A673 (cell line): ENCODE results near the gene PLET1. TPM values are rescaled to one million over a fixed set of nuclear protein-coding genes. Genes with fewer than 3 reads are reported as not detected.

ENCODE experiments used
- BruUV-seq: library from RNA; stranded (reverse); fragments of 400-500 nt; replicated peaks from 2 replicates; lab custom pipeline; 2021; lab: Mats Ljungman, UMichigan
- CTCF ChIA-PET: fragments of 300-600 bp; sonication (Branson Sonifier 250); formaldehyde crosslinking; loops from one replicate; lab custom pipeline; 2022; ENCODE audit warnings: antibody characterized with exemption; lab: Charles Lee
- POLR2A ChIA-PET: fragments of 300-600 bp; sonication (Branson Sonifier 250); formaldehyde crosslinking; loops from one replicate; lab custom pipeline; 2022; ENCODE audit warnings: antibody characterized with exemption; ENCODE audit not compliant: low non-redundant PET; lab: Charles Lee
- DNase-seq: peaks from one replicate; pipeline ENCODE4 v3.0.0-alpha.2; 2015; ENCODE audit warnings: low spot score
- H3K27ac ChIP-seq: fragments of 200-600 bp; sonication (generic); 2 replicates; pipeline ENCODE4 v1.5.1; 2016; ENCODE audit warnings: mixed run types, low read depth, mild to moderate bottlenecking, mixed read lengths, antibody characterized with exemption, low read length; ENCODE audit not compliant: poor library complexity, severe bottlenecking
- H3K27me3 ChIP-seq: fragments of 200-600 bp; sonication (generic); replicated peaks from 2 replicates; pipeline ENCODE4 v1.6.1; 2017; ENCODE audit warnings: mixed run types, low read depth, mild to moderate bottlenecking, mixed read lengths, antibody characterized with exemption, low read length; ENCODE audit not compliant: insufficient read depth, poor library complexity
- H3K36me3 ChIP-seq: fragments of 200-600 bp; sonication (generic); 2 replicates; pipeline ENCODE4 v1.6.1; 2016; ENCODE audit warnings: mixed run types, mild to moderate bottlenecking, mixed read lengths, antibody characterized with exemption, low read length; ENCODE audit not compliant: insufficient read depth, poor library complexity, severe bottlenecking
- H3K4me1 ChIP-seq: fragments of 200-600 bp; sonication (generic); 2 replicates; pipeline ENCODE4 v1.6.1; 2017; ENCODE audit warnings: mixed run types, mild to moderate bottlenecking, mixed read lengths, antibody characterized with exemption, low read length; ENCODE audit not compliant: insufficient read depth, poor library complexity, severe bottlenecking
- H3K4me3 ChIP-seq: fragments of 200-600 bp; sonication (generic); 2 replicates; pipeline ENCODE4 v1.5.1; 2016; ENCODE audit warnings: low read depth, mixed run types, mild to moderate bottlenecking, mixed read lengths, low read length; ENCODE audit not compliant: poor library complexity, severe bottlenecking
- H3K9me3 ChIP-seq: fragments of 200-600 bp; sonication (generic); 2 replicates; pipeline ENCODE4 v1.6.1; 2016; ENCODE audit warnings: mixed run types, low read depth, mild to moderate bottlenecking, mixed read lengths, antibody characterized with exemption, low read length; ENCODE audit not compliant: poor library complexity, severe bottlenecking
- CTCF ChIP-seq: fragments of 300-800, 200-600 bp; sonication (generic); conservative IDR thresholded peaks from 2 replicates; pipeline ENCODE4 v1.5.1; 2017; ENCODE audit warnings: low read depth, mild to moderate bottlenecking, antibody characterized with exemption, low read length, moderate library complexity, mixed read lengths
- EZH2 ChIP-seq: fragments of 200-600 bp; sonication (generic); IDR thresholded peaks from 2 replicates; pipeline ENCODE4 v1.6.1; 2017; ENCODE audit warnings: borderline replicate concordance, low read depth, mild to moderate bottlenecking, mixed read lengths, antibody characterized with exemption, low read length; ENCODE audit not compliant: poor library complexity, severe bottlenecking
- intact Hi-C: fragments of 100-400 bp; cut with micrococcal nuclease; formaldehyde crosslinking; loops from one replicate; pipeline ENCODE4 v1.10.0; 2022; ENCODE audit not compliant: unreplicated experiment
- total RNA-seq: library from RNA; stranded (reverse); gene quantifications from 2 replicates; pipeline ENCODE4 v1.2.3, GENCODE V29; 2021

Gene PLET1
- total RNA-seq, 1 experiment from 2014 or later: not detected

- Histone ChIP-seq H3K27me3 (no peaks in the 10 kb centered on the region), H3K36me3 (no peaks in the 10 kb centered on the region), H3K27ac (no peak overlapping the region), H3K9me3 (no peaks in the 10 kb centered on the region), H3K4me3 (no peak overlapping the region), H3K4me1 (peaks cover 18% of the 10 kb centered on the region)
- BruUV-seq: no TSS peak
- ChIA-PET POLR2A (interaction anchor here (0.6 kb wide), 1 partner anchor 59 kb away, joined by 3 read pairs; no protein-coding TSS in a partner anchor), CTCF (interaction anchor here (0.6 to 2.1 kb wide), 11 partner anchors 12 to 350 kb away, joined by 3 to 17 read pairs (median 5); partner anchors contain the start of gene PTS)
- no peak for DNase-seq
- TF ChIP-seq CTCF: no peak
- TF ChIP-seq EZH2: no peak
- intact Hi-C loops: no loop called here
Measured at GRCh38 chr11:112278803-112279202, 18.1 kb upstream of the PLET1 start.

GRCh38 chr11:112277941-112278340 lies 17.3 kb upstream of the PLET1 start:
- no peak overlapping the region for H3K27ac ChIP-seq
- TF ChIP-seq CTCF (no peak), EZH2 (no peak)
- DNase-seq: no peak
- H3K36me3 ChIP-seq: no peaks in the 10 kb centered on the region
- intact Hi-C loops: no loop called here
- POLR2A ChIA-PET: no interaction called here
- H3K4me3 ChIP-seq: no peak overlapping the region
- no peaks in the 10 kb centered on the region for H3K27me3 ChIP-seq
- CTCF ChIA-PET: interaction anchor here (0.7 kb wide), 1 partner anchor 909 kb away, joined by 5 read pairs; no protein-coding TSS in a partner anchor
- BruUV-seq: no TSS peak
- H3K4me1 ChIP-seq: peaks cover 18% of the 10 kb centered on the region
- H3K9me3 ChIP-seq: no peaks in the 10 kb centered on the region

GRCh38 chr11:112277029-112277428 lies 16.4 kb upstream of the PLET1 start:
- CTCF ChIA-PET: no interaction called here

More at GRCh38 chr11:112277029-112277428, 16.4 kb upstream of the PLET1 start:
- Histone ChIP-seq H3K27me3 (no peaks in the 10 kb centered on the region), H3K27ac (no peak overlapping the region), H3K36me3 (no peaks in the 10 kb centered on the region), H3K4me1 (peaks cover 18% of the 10 kb centered on the region), H3K4me3 (no peak overlapping the region), H3K9me3 (no peaks in the 10 kb centered on the region)
- POLR2A ChIA-PET: no interaction called here
- intact Hi-C loops: no loop called here
- DNase-seq: no peak
- no peak for TF ChIP-seq CTCF
- TF ChIP-seq EZH2: no peak
- BruUV-seq: no TSS peak
